ENCODE results near the gene HOMER2.

DNA sequence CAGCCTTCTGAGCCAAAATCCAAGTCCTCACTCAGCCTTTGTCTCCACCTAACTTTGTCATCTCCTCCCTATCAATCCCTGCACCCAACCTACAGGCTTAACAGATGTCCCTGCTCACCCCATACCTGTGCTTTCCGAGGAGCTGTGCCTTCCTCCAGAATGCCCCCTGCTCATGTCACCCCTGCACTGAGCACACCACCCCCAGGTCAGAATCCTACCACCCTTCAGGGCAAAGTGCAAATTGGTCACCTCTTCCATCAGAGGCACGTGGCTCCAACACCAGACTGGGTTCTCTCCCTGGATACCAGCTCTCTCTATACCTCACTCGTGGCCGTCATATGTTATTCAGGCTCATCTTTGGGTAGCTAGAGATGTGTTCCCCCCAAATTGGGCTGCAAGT is 29.8 kb downstream of the HOMER2 start:
- no peak for TF ChIP-seq GATA2 (IDR thresholded peaks at IDR 0.05; ENCODE audit: low read depth, low read length)
- TF ChIP-seq GATA3 (IDR thresholded peaks at IDR 0.05; ENCODE audit: low read depth, low read length) = no peak
